GM12878 (cell line): Measurements from ENCODE around the gene NME7. TPM values are rescaled to one million over a fixed set of nuclear protein-coding genes. Genes with fewer than 3 reads are reported as not detected.
A peak's percentile ranks its signal among the peaks of the same experiment; 100 is the strongest.

Source experiments
- ATAC-seq: fragments of 200-7000 bp; cut with Tn5 transposase; 3 replicates; pipeline ENCODE4 v1.9.1; 2020; ENCODE audit warnings: mild to moderate bottlenecking, moderate library complexity
- BruUV-seq: library from RNA; stranded (reverse); fragments of 400-500 nt; replicated peaks from 2 replicates; lab custom pipeline; 2021; lab: Mats Ljungman, UMichigan
- CTCF ChIA-PET: fragments of 300-600 bp; sonication (Branson Sonifier 250); formaldehyde crosslinking; extraction: SDS; loops from one replicate; lab custom pipeline; 2021; ENCODE audit warnings: inconsistent platforms; lab: Yijun Ruan, JAX
- POLR2A ChIA-PET: fragments of 350-600 bp; formaldehyde crosslinking; extraction: SDS; loops from one replicate; lab custom pipeline; 2021; ENCODE audit warnings: inconsistent platforms; lab: Charles Lee
- RAD21 ChIA-PET: fragments of 300-600 bp; sonication (Branson Sonifier 250); formaldehyde crosslinking; loops from one replicate; lab custom pipeline; 2023; ENCODE audit warnings: antibody characterized with exemption; ENCODE audit not compliant: unreplicated experiment; lab: Charles Lee
- SMC1A ChIA-PET: fragments of 300-600 bp; sonication (Branson Sonifier 250); formaldehyde crosslinking; loops from one replicate; lab custom pipeline; 2023; ENCODE audit not compliant: unreplicated experiment, uncharacterized antibody; lab: Charles Lee
- DNase-seq: peaks from one replicate; pipeline ENCODE4 v3.0.0-alpha.2; 2011; ENCODE audit warnings: low read depth, low spot score
- FAIRE-seq: peaks from 3 replicates; lab custom pipeline; 2011; peaks lifted over from hg19 to GRCh38; lab: Jason Lieb, UNC
- H2AFZ ChIP-seq: 2 replicates; pipeline ENCODE4 v1.6.0; 2011; ENCODE audit warnings: low read depth, low read length, control low read depth; ENCODE audit not compliant: control insufficient read depth
- H3K27ac ChIP-seq: 2 replicates; pipeline ENCODE4 v1.5.1; 2011; ENCODE audit warnings: control low read depth; ENCODE audit not compliant: control insufficient read depth, insufficient read depth
- H3K27me3 ChIP-seq, 2 experiments: replicated peaks in 1 of 2; 2 replicates each; pipeline versions ENCODE4 v1.6.0 to v1.6.1; 2011; ENCODE audit warnings: low read length in 1 of 2; ENCODE audit not compliant: control insufficient read depth in 2 of 2, insufficient read depth in 2 of 2
- H3K36me3 ChIP-seq, 2 experiments: 2 replicates each; pipeline ENCODE4 v1.5.1; 2011; ENCODE audit warnings: low read length in 1 of 2; ENCODE audit not compliant: control insufficient read depth in 2 of 2, insufficient read depth in 2 of 2
- H3K4me1 ChIP-seq: 2 replicates; pipeline ENCODE4 v1.6.1; 2011; ENCODE audit warnings: mild to moderate bottlenecking, low read length, moderate library complexity, mixed read lengths; ENCODE audit not compliant: control insufficient read depth, insufficient read depth
- H3K4me2 ChIP-seq: 2 replicates; pipeline ENCODE4 v1.6.0; 2011; ENCODE audit warnings: control low read depth; ENCODE audit not compliant: control insufficient read depth, insufficient read depth
- H3K4me3 ChIP-seq: fragments of 200-600 bp; sonication (generic); 2 replicates; pipeline ENCODE4 v1.5.1; 2016
- H3K79me2 ChIP-seq: 2 replicates; pipeline ENCODE4 v1.6.0; 2011; ENCODE audit warnings: low read length; ENCODE audit not compliant: control insufficient read depth, insufficient read depth
- H3K9ac ChIP-seq: 2 replicates; pipeline ENCODE4 v1.8.0; 2011; ENCODE audit warnings: low read length, control low read depth, mixed read lengths; ENCODE audit not compliant: control insufficient read depth, insufficient read depth
- H3K9me3 ChIP-seq: replicated peaks from 3 replicates; pipeline ENCODE4 v1.5.1; 2011; ENCODE audit warnings: mild to moderate bottlenecking, low read length; ENCODE audit not compliant: control insufficient read depth, insufficient read depth
- H4K20me1 ChIP-seq: 2 replicates; pipeline ENCODE4 v1.6.0; 2011; ENCODE audit not compliant: control insufficient read depth, insufficient read depth
- ASH2L ChIP-seq: fragments of 300-600, 200-600 bp; sonication (generic); IDR thresholded peaks from 2 replicates; pipeline ENCODE4 v1.6.1; 2017; ENCODE audit warnings: low read depth, mild to moderate bottlenecking, borderline replicate concordance
- BACH1 ChIP-seq: fragments of 450-650 bp; IDR thresholded peaks from 2 replicates; pipeline ENCODE4 v1.6.1; 2017; ENCODE audit warnings: mild to moderate bottlenecking, borderline replicate concordance
- BCLAF1 ChIP-seq: fragments of 450-650 bp; IDR thresholded peaks from 2 replicates; pipeline ENCODE4 v1.6.1; 2017; ENCODE audit warnings: antibody characterized with exemption, mild to moderate bottlenecking, moderate library complexity
- CBFB ChIP-seq: IDR thresholded peaks from 2 replicates; pipeline ENCODE4 v1.6.1; 2016; ENCODE audit warnings: antibody characterized with exemption, low read depth
- E2F8 ChIP-seq: fragments of 450-650 bp; IDR thresholded peaks from 2 replicates; pipeline ENCODE4 v1.6.1; 2018; ENCODE audit warnings: mild to moderate bottlenecking, low read depth, moderate library complexity; ENCODE audit not compliant: partially characterized antibody
- IKZF1 ChIP-seq: fragments of 450-650 bp; conservative IDR thresholded peaks from 2 replicates; pipeline ENCODE4 v1.6.1; 2017; ENCODE audit warnings: antibody characterized with exemption, mild to moderate bottlenecking
- JUND ChIP-seq: IDR thresholded peaks from 2 replicates; pipeline ENCODE4 v1.6.1; 2012; ENCODE audit warnings: low read depth, mild to moderate bottlenecking, low read length, improper control_type of control experiment, moderate library complexity
- KDM1A ChIP-seq: fragments of 200-600 bp; sonication (generic); IDR thresholded peaks from 2 replicates; pipeline ENCODE4 v1.6.1; 2016; ENCODE audit warnings: borderline replicate concordance
- MEF2B ChIP-seq: fragments of 450-650 bp; IDR thresholded peaks from 2 replicates; pipeline ENCODE4 v1.6.1; 2018; ENCODE audit warnings: mild to moderate bottlenecking, moderate library complexity; ENCODE audit not compliant: partially characterized antibody, poor library complexity, severe bottlenecking
- MTA3 ChIP-seq: IDR thresholded peaks from 2 replicates; pipeline ENCODE4 v1.6.1; 2012; ENCODE audit warnings: low read length, inconsistent platforms, borderline replicate concordance
- MYC ChIP-seq: IDR thresholded peaks from 2 replicates; pipeline ENCODE4 v1.6.1; 2011; ENCODE audit warnings: mild to moderate bottlenecking, low read length, moderate library complexity, inconsistent platforms; ENCODE audit not compliant: insufficient read depth, insufficient replicate concordance, insufficient read length, severe bottlenecking
- NBN ChIP-seq: fragments of 450-650 bp; IDR thresholded peaks from 2 replicates; pipeline ENCODE4 v1.6.1; 2016
- NFYA ChIP-seq: IDR thresholded peaks from 2 replicates; pipeline ENCODE4 v1.6.1; 2011; ENCODE audit warnings: low read depth, mild to moderate bottlenecking, low read length, improper control_type of control experiment, borderline replicate concordance
- PKNOX1 ChIP-seq: fragments of 450-650 bp; IDR thresholded peaks from 2 replicates; pipeline ENCODE4 v1.6.1; 2016; ENCODE audit warnings: mild to moderate bottlenecking
- POLR2AphosphoS5 ChIP-seq: IDR thresholded peaks from 2 replicates; pipeline ENCODE4 v1.6.1; 2011; ENCODE audit warnings: mild to moderate bottlenecking, low read length, inconsistent platforms
- STAT3 ChIP-seq: IDR thresholded peaks from 2 replicates; pipeline ENCODE4 v1.6.1; 2011; ENCODE audit warnings: low read depth, low read length, improper control_type of control experiment
- WGBS: methylation state at CpG from one replicate; pipeline ENCODE4 v1.1.6; 2016; ENCODE audit warnings: low lambda C conversion rate; ENCODE audit not compliant: insufficient replicate concordance, insufficient coverage; ENCODE audit errors: missing lambda C conversion rate; 5-methylcytosine and 5-hydroxymethylcytosine counted together
- in situ Hi-C: fragments of 300-500 bp; cut with MboI; formaldehyde crosslinking; loops from 9 replicates; pipeline ENCODE4 v1.14.3; 2018; ENCODE audit warnings: mixed read lengths
- intact Hi-C: fragments of 100-400 bp; cut with micrococcal nuclease; formaldehyde crosslinking; loops from one replicate; pipeline ENCODE4 v1.14.2; 2022; ENCODE audit not compliant: unreplicated experiment
- polyA plus RNA-seq, 11 experiments: library from polyadenylated mRNA; depleted of rRNA in 4 of 11; unstranded in 6 of 11; stranded (reverse) in 5 of 11; fragments of >200 nt; fragmentation: Nextera tagmentation in 4 of 11; fragmentation: Illumina TruSeq in 1 of 11; extraction: Ambion mirVana in 4 of 11; extraction: Trizol in 1 of 11; gene quantifications; 1 replicate in 1 of 11; 2 replicates in 10 of 11; pipeline versions ENCODE4 v1.2.1 to v1.2.3, GENCODE V29; 2011 to 2016; ENCODE audit warnings: inconsistent platforms in 2 of 11, missing spikeins in 2 of 11, low read depth in 1 of 11
- total RNA-seq, 4 experiments: library from RNA; depleted of rRNA in 3 of 4; stranded (reverse); fragments of >200 nt in 3 of 4; fragmentation: Illumina TruSeq in 1 of 4; extraction: Trizol in 1 of 4; gene quantifications; 2 replicates each; pipeline versions ENCODE4 v1.2.1 to v1.2.3, GENCODE V29; 2013 to 2021

NME7 gene
- total and polyA plus RNA-seq, 10 of the 15 experiments (the other 5 are each of a cell fraction or from before 2014, with no cell fraction given), result 1.5 to 15.6 (median 7.2) TPM

- TF ChIP-seq PKNOX1 (no peak), IKZF1 (peak; percentile 68), NFYA (no peak), ASH2L (no peak), STAT3 (no peak), BCLAF1 (no peak)
Measured at GRCh38 chr1:169138866-169139670, 228.5 kb downstream of the NME7 start (continued).

- FAIRE-seq (no peak), ATAC-seq (no peak), DNase-seq (no peak)
- CTCF ChIA-PET, result interaction anchor here (1.0 to 1.6 kb wide), 5 partner anchors 26 to 794 kb away, joined by 3 to 4 read pairs (median 4); no protein-coding TSS in a partner anchor
- BruUV-seq, result no TSS peak
- H3K4me2 ChIP-seq, result no peak overlapping the region
- H3K36me3 ChIP-seq, result no peaks in the 10 kb centered on the region
- H3K79me2 ChIP-seq, result no peaks in the 10 kb centered on the region
- in situ Hi-C loops, result no loop called here
- POLR2A ChIA-PET, result no interaction called here
- RAD21 ChIA-PET, result interaction anchor here (1.2 to 3.5 kb wide), 2 partner anchors 17 to 28 kb away, joined by 3 to 15 read pairs; no protein-coding TSS in a partner anchor
- SMC1A ChIA-PET, result interaction anchor here (0.5 to 2.0 kb wide), 9 partner anchors 25 to 698 kb away, joined by 3 to 5 read pairs (median 3); no protein-coding TSS in a partner anchor
- H3K9me3 ChIP-seq, result no peaks in the 10 kb centered on the region
- H3K4me1 ChIP-seq, result peaks cover 3% of the 10 kb centered on the region; the same call in 1 of the 2 replicates
- H3K27me3 ChIP-seq, result no peaks in the 10 kb centered on the region
- 93% methylated on average over 4 of the region's 4 CpGs for WGBS
- intact Hi-C loops, result loop anchor here (5.0 to 10.0 kb wide), 2 partner anchors 535 to 703 kb away; no protein-coding TSS in a partner anchor
- H3K4me3 ChIP-seq, result no peak overlapping the region
- no peak for TF ChIP-seq BACH1
- no peak for TF ChIP-seq CBFB
- TF ChIP-seq MYC, result no peak
- no peak for TF ChIP-seq MEF2B
- TF ChIP-seq KDM1A, result no peak
- TF ChIP-seq E2F8, result no peak
- TF ChIP-seq JUND, result no peak
- TF ChIP-seq POLR2AphosphoS5, result no peak
- no peak for TF ChIP-seq MTA3
- no peak for TF ChIP-seq NBN
- no peak overlapping the region for H2AFZ ChIP-seq
- no peak overlapping the region for H3K27ac ChIP-seq
- no peaks in the 10 kb centered on the region for H4K20me1 ChIP-seq
- H3K9ac ChIP-seq, result no peak overlapping the region
Measured at GRCh38 chr1:169137357-169137756, 230.2 kb downstream of the NME7 start.
